HG02623 (cell line): ENCODE data around the gene ZNF574.
A peak's percentile ranks its signal among the peaks of the same experiment; 100 is the strongest.
"Not testable (repeated sequence)": the region's sequence is repeated elsewhere in the genome, so short reads cannot be mapped to it uniquely, and the experiment has no call there.

Experiments used
- ATAC-seq: cut with Tn5 transposase; IDR thresholded peaks from one replicate; pipeline ENCODE4 v1.9.1; 2021; ENCODE audit warnings: moderate library complexity; ENCODE audit not compliant: unreplicated experiment

ZNF574 gene

GRCh38 chr19:42096255-42096837, 20.4 kb downstream of the ZNF574 start:
- ATAC-seq = no peak

GRCh38 chr19:42097461-42097860, 21.5 kb downstream of the ZNF574 start:
- no peak for ATAC-seq

- no peak for ATAC-seq
Observed at GRCh38 chr19:42098781-42099180, 22.8 kb downstream of the ZNF574 start.

GRCh38 chr19:42099336-42099925, 23.5 kb downstream of the ZNF574 start:
- ATAC-seq = no peak

- not testable (repeated sequence) for ATAC-seq
Observed at GRCh38 chr19:42100241-42100640, 24.3 kb downstream of the ZNF574 start.

GRCh38 chr19:42102877-42103276, 26.9 kb downstream of the ZNF574 start:
- ATAC-seq = no peak

GRCh38 chr19:42105368-42105767, 29.4 kb downstream of the ZNF574 start:
- no peak for ATAC-seq

- ATAC-seq = peak; percentile 66
Observed at GRCh38 chr19:42108527-42109389, 32.8 kb downstream of the ZNF574 start.

GRCh38 chr19:42109896-42110295, 33.9 kb downstream of the ZNF574 start:
- no peak for ATAC-seq

GRCh38 chr19:42110658-42111057, 34.7 kb downstream of the ZNF574 start:
- no peak for ATAC-seq

- no peak for ATAC-seq
Observed at GRCh38 chr19:42111384-42111783, 35.4 kb downstream of the ZNF574 start.

GRCh38 chr19:42111811-42112210, 35.8 kb downstream of the ZNF574 start:
- ATAC-seq = no peak

GRCh38 chr19:42113641-42114348, 37.8 kb downstream of the ZNF574 start:
- peak; percentile 30 for ATAC-seq

GRCh38 chr19:42114412-42114811, 38.4 kb downstream of the ZNF574 start:
- ATAC-seq = peak; percentile 59

GRCh38 chr19:42115219-42115618, 39.3 kb downstream of the ZNF574 start:
- ATAC-seq = no peak

GRCh38 chr19:42115705-42116104, 39.7 kb downstream of the ZNF574 start:
- ATAC-seq = no peak

GRCh38 chr19:42116308-42117075, 40.5 kb downstream of the ZNF574 start:
- ATAC-seq = no peak

- no peak for ATAC-seq
Observed at GRCh38 chr19:42117076-42117475, 41.1 kb downstream of the ZNF574 start.

GRCh38 chr19:42120276-42120980, 44.5 kb downstream of the ZNF574 start:
- ATAC-seq = no peak

- ATAC-seq = no peak
Observed at GRCh38 chr19:42121036-42121621, 45.2 kb downstream of the ZNF574 start.
